GM19238 (cell line): ENCODE measurements around the gene FAM181A.

Source experiments
- DNase-seq: peaks from one replicate; pipeline ENCODE4 v3.0.0; 2011; ENCODE audit warnings: low spot score; ENCODE audit not compliant: insufficient read length

Gene FAM181A

GRCh38 chr14:93929048-93929535 is 1.9 kb downstream of the FAM181A start:
- DNase-seq: no peak

- no peak for DNase-seq
Observed at GRCh38 chr14:93929657-93930056, 2.5 kb downstream of the FAM181A start.

- no peak for DNase-seq
Observed at GRCh38 chr14:93930296-93930988, 3.3 kb downstream of the FAM181A start.

GRCh38 chr14:93930989-93931307 is 3.8 kb downstream of the FAM181A start:
- DNase-seq: no peak

- no peak for DNase-seq
Observed at GRCh38 chr14:93932642-93933041, 5.5 kb downstream of the FAM181A start.

- no peak for DNase-seq
Observed at GRCh38 chr14:93935213-93935612, 8.1 kb downstream of the FAM181A start.

- DNase-seq: no peak
Observed at GRCh38 chr14:93936245-93936644, 9.1 kb downstream of the FAM181A start.

GRCh38 chr14:93936926-93937325 is 9.8 kb downstream of the FAM181A start:
- no peak for DNase-seq

GRCh38 chr14:93937519-93937918 is 10.4 kb downstream of the FAM181A start:
- DNase-seq: no peak

GRCh38 chr14:93938751-93939303 is 11.7 kb downstream of the FAM181A start:
- no peak for DNase-seq

- peak; percentile 95 for DNase-seq
Observed at GRCh38 chr14:93939304-93940229, 12.4 kb downstream of the FAM181A start.

- no peak for DNase-seq
Observed at GRCh38 chr14:93940437-93940836, 13.3 kb downstream of the FAM181A start.

GRCh38 chr14:93941293-93941910 is 14.3 kb downstream of the FAM181A start:
- no peak for DNase-seq

- DNase-seq: no peak
Observed at GRCh38 chr14:93943052-93943451, 15.9 kb downstream of the FAM181A start.

- no peak for DNase-seq
Observed at GRCh38 chr14:93943930-93944329, 16.8 kb downstream of the FAM181A start.

- DNase-seq: no peak
Observed at GRCh38 chr14:93944348-93945069, 17.4 kb downstream of the FAM181A start.

GRCh38 chr14:93945070-93945399 is 17.9 kb downstream of the FAM181A start:
- DNase-seq: no peak

- no peak for DNase-seq
Observed at GRCh38 chr14:93946104-93946503, 19.0 kb downstream of the FAM181A start.

- no peak for DNase-seq
Observed at GRCh38 chr14:93946541-93947090, 19.5 kb downstream of the FAM181A start.

- no peak for DNase-seq
Observed at GRCh38 chr14:93947282-93947681, 20.1 kb downstream of the FAM181A start.

GRCh38 chr14:93949511-93950075 is 22.4 kb downstream of the FAM181A start:
- DNase-seq: no peak
